Activated CD4-positive, alpha-beta T cell treated with anti-CD3 and anti-CD28 coated beads, Interleukin-2, amount 50 U/mL, for 24 hours (primary cell): ENCODE results near the gene REELD1.
A peak's percentile ranks its signal among the peaks of the same experiment; 100 is the strongest.

Experiments
- DNase-seq, 2 donors: peaks; one replicate each; pipeline ENCODE4 v3.0.0-alpha.2; 2020; ENCODE audit warnings: low read depth in 1 of 2, low spot score in 1 of 2

REELD1 gene

GRCh38 chr4:146214238-146214637, at the start of gene REELD1:
TSS of gene REELD1 (plus strand) at chr4:146214538. CDS start at chr4:146216953, 2,415 bp downstream.
- DNase-seq: no peak

- DNase-seq: no peak
Observed at GRCh38 chr4:146165221-146165620, 49.1 kb upstream of the REELD1 start.

GRCh38 chr4:146165840-146166239, 48.5 kb upstream of the REELD1 start:
- no peak for DNase-seq

GRCh38 chr4:146170149-146170548, 44.2 kb upstream of the REELD1 start:
- no peak for DNase-seq

DNA sequence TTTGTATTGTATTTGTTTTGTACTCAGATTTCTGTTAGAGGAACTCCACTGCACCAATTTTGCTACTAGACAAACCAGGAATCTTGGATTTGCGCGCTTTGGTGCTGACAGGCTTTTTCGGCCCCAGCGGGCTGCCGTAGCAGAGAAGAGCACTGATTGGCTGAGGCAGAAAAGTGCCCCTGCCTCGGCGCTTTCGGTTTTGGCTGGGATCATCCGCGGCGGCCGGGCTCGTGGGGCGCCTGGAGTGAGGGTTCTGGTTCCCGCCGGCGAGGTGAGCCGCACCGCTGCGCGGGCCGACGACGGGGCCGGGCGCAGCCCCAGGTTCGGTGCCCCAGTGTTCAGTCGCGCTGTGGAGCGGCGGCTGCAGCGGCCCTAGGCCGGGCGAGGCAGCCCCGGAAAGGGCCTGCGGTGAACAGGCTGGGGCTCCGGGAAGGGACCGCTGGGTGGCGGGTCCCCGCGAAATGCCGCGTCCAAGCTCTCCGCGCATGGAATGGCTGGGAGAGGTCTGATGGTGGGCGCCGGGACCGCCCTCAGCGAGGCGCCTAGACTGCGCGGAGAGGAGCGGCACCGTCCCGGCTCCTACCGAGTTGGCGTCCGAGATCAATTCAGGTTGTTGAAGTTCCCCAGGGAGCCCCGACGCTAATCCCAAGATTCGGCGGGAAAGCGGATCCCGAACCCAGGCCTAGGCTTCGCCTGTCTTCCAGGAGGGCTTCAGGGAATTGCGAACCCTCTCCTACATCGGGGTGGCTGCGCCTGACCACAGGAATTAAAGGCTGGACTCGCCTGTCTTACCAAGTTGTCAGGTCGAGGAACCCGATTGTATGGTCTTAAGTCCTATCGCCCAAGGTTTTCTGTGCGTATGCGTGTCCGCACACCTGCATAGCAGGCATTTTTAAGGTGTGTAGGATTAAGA, 38.5 kb upstream of the REELD1 start, which contains the start of gene LSM6:
Gene LSM6, plus strand, starts transcription at position 178 of the 913 bp plus-strand sequence. CDS start 7,204 bp downstream, outside the sequence.
- peak; percentile 68 to 77 for DNase-seq

DNA sequence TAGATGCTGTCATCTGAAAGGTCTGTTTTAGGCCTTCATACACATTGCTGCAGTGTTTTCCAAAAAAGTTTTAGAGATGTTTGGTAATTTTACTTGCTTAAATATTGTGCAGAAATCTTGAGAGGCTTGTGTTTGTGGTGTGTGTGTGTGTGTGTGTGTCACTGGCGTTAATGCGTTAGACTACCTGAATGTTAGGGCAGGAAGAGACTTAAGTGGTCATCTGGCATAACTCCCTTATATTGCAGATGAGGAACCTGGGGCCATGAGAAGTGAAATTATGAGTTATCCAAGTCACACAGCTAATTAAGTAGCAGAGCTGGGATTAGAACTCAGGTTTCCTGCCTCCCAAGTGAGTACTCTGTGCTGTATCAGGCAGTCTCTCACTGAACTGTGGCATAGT, 37.4 kb upstream of the REELD1 start:
- DNase-seq: no peak

DNA sequence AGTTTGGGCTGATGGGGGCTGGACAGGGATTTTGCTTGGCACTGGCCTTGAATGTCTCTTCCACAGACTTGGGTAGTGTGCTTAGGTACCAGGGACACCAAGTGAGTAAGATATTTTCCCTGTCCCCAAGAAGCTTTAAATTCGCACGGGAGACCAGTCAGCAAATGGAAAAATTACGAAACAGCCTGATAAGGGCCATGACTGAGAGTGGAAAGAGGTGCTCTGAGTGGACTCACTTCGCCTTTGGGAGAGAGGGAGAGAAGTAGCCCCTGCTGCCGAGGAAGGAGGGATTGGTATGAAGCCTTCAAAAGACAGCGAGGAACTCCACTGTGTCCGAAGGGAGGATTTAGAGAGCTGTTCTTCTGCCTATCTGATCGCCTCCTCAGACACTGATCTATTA, 36.2 kb upstream of the REELD1 start:
- DNase-seq: no peak

DNA sequence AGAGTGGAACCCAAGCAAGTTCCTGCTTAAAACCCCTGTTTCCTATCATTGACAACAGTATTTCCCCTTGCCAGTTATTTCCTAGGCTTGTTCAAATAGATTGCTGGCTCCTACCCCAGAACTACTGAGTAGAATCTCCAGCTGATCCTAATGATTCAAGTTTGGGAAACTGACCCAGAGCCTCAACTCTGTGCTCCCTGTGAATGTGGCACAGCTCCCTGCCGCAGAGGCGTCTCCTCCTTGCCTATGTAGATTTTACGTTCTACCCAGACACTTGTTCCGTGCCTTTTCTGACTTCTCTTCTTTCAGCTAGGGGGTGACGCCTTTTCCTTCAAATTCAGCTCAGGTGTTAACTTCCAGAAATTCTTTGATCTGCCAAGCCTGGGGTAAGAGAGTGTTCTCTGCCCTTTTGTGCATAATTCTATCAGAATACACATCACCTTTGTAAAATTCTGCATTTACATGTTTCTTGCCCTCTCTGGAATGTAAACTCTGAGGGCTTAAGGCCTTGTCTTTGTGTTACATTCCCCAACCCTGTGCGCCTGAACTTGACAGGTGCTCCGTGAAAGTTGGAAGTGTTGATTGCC, 34.5 kb upstream of the REELD1 start:
- no peak for DNase-seq

DNA sequence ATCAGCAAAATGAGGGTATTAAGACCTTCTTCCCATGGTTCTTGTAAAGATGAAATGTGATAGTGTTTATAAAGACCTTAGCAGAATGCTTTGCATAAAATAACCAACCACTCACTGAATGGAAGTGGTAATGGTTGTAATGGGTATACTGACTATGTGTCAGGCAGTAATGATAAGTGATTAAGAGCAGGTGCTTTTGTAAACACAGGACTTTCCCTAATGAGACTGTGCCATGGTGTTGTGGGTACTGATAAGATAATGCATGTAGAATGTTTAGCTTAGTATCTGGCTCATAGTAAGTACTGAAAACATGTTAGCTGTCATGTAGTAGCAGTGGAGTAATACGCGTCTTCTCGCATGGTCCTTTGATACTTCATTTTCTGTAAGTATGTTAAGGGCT, 31.9 kb upstream of the REELD1 start:
- DNase-seq: no peak

GRCh38 chr4:146183209-146183608, 31.1 kb upstream of the REELD1 start:
- no peak for DNase-seq

DNA sequence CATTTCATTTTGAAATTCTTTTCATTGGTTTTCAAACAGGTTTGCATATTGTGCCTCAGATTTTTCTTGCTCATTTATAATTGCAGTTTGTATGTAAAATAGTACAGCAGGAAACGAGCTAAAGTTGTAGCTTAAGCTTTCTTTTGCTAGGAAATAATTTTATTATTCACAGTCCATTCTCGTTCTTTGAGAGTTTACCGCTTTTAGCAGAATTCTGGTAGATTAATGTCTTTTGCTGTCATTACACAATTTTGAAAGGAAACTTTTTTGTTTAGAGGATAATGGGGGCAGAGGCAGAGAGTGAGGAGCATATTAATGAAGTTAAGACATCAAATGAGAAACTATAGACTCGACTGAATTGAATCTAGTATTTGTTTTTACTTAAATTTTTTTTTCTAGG, 28.3 kb upstream of the REELD1 start:
- no peak for DNase-seq

DNA sequence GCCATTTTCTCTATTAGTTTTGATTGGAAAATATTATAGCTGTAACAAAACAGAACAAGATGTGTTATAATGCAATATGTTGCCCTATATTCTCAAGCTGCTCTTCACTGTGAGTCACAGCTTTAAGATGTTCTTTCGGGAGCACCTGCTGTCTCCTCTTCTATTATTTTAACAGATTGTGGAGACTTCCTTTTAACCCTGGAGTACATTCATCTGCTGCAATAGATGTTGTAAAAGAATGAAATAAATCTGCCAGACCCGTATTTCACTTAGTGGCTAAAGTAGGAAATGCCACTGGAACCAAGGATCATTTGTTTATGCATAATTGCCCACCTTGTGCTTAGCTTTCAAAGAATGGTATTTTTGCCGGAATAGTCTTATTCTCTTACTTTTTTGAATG, 27.7 kb upstream of the REELD1 start:
- no peak for DNase-seq

DNA sequence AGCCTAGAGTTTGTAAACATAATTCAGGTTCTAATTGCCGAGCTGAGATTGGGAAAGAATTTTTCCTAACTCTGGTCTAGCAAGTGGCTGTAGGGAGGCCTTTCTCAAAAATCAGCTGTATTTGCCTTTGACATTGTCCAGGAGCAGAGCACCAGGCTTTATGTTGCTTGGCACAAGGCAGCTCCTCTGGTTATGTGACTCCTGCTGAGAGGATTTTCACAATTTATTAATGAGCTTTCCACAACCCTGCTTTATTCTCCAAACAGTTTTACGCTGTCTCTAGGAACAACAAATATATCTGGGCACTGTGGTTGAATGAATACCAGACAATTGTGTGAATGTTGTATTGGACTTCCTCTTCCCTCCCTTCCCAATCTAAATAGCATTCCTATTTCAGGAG, 23.9 kb upstream of the REELD1 start:
- no peak for DNase-seq

- no peak for DNase-seq
Observed at GRCh38 chr4:146191766-146192458, 22.4 kb upstream of the REELD1 start.

GRCh38 chr4:146193628-146194027, 20.7 kb upstream of the REELD1 start:
- no peak for DNase-seq

- DNase-seq: no peak
Observed at GRCh38 chr4:146194212-146194611, 20.1 kb upstream of the REELD1 start.

GRCh38 chr4:146202665-146203064, 11.7 kb upstream of the REELD1 start:
- DNase-seq: no peak

GRCh38 chr4:146207410-146207809, 6.9 kb upstream of the REELD1 start:
- no peak for DNase-seq

- DNase-seq: no peak
Observed at GRCh38 chr4:146210890-146211289, 3.4 kb upstream of the REELD1 start.

DNA sequence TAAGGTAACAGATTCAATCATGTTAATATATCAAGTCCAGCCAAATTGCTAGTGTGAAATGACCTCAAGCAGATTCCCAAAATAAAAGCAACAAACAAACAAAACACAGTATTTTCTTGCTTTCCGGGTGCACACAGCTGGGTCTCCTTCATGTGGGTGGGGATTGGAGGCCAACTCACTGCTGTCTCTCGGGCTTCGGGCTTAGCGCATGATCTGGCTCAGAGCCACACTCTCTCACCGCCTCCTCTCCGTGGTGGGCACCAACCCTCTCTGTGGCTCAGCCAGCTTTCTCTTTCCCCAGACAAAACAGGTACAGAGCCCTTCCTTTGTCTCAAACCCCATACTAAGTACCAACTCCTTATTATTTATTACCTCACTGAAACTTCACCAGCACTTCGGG, 2.9 kb upstream of the REELD1 start:
- DNase-seq: no peak

DNA sequence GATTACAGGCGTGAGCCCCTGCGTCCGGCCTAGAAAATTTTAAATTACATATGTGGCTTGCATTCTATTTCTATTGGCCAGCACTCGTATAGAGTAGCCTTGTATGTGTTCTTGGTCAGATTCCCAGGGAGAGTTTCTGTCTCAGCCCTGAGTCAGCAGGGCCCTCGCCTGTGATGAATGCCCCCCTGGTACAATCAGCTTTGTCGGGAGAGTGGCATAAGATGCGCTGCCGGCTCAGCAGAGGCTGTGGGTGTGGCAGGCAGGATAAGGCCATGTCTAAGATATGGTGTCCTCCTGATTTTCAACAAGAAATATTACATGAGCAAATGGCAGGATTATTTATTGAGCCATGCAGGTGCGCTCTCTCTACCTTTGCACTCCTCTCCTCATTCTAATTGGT, 1.6 kb upstream of the REELD1 start:
- no peak for DNase-seq

- DNase-seq: no peak
Observed at GRCh38 chr4:146222313-146222712, 8.0 kb downstream of the REELD1 start.
